ENCODE results near the gene MST1.

DNA sequence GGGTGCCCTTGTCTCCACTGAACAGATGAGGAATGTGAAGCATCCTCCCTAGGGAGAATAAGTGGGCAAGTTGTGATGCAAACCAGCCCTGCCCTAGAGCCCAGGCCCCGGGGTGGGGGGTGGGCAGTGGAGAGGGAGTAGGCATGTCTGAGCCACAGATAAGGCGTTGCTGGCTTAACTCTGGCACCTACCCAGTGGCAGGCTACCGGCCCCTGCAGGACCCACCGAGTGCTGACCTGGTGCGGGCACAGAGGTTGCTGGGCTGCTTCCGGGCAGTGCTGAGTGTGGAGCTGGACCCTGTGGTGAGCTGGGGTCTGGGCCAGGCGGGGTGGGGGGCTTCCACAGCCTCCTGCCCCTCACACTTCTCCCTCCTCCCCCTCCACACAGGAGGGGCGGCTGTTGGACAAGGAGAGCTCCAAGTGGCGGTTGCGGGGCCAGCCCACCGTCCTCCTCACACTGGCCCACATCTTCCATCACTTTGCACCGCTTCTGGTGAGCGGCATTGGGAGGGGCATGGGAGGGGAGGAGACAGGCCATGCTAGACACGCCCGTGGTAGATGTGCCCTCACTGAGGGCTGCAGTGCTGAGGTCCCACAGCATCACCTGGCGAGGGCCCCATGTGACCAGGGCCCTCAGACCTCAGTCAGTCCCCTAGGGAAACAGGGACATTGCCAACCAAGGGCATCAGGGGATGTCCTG, 10.2 kb upstream of the MST1 start:
- no peak for TF ChIP-seq CTCF (IDR thresholded peaks at IDR 0.05)
- TF ChIP-seq POLR2A (IDR thresholded peaks at IDR 0.05), result no peak

Data from thyroid gland (tissue), 4 donors.